Measurements from ENCODE around the gene IRF7.

IRF7 gene

GRCh38 chr11:620935-621814, 5.4 kb upstream of the IRF7 start:
- TF ChIP-seq CTCF (IDR thresholded peaks at IDR 0.05; ENCODE audit: low read depth, low read length), result no peak
- no peak for DNase-seq
- no peaks in the 10 kb centered on the region; the same call in 1 of the 2 replicates for H3K36me3 ChIP-seq
- no peaks in the 10 kb centered on the region for H3K9me3 ChIP-seq (ENCODE audit: severe bottlenecking)
- no peak overlapping the region for H3K27ac ChIP-seq
- no peak overlapping the region for H3K4me3 ChIP-seq (ENCODE audit: low read depth, low read length)
- H3K27me3 ChIP-seq (ENCODE audit: insufficient read depth, low read depth, severe bottlenecking), result no peaks in the 10 kb centered on the region

GRCh38 chr11:620201-620600, 4.5 kb upstream of the IRF7 start:
- Histone ChIP-seq H3K36me3 (peaks cover 5% of the 10 kb centered on the region), H3K27ac (no peak overlapping the region), H3K4me3 (ENCODE audit: low read depth, low read length) (no peak overlapping the region), H3K9me3 (ENCODE audit: severe bottlenecking) (no peaks in the 10 kb centered on the region), H3K27me3 (ENCODE audit: insufficient read depth, low read depth, severe bottlenecking) (no peaks in the 10 kb centered on the region)
- no peak for TF ChIP-seq CTCF (IDR thresholded peaks at IDR 0.05; ENCODE audit: low read depth, low read length)
- no peak for DNase-seq

- no peak for TF ChIP-seq CTCF (IDR thresholded peaks at IDR 0.05; ENCODE audit: low read depth, low read length)
- H3K27me3 ChIP-seq (ENCODE audit: insufficient read depth, low read depth, severe bottlenecking), result no peaks in the 10 kb centered on the region
- H3K36me3 ChIP-seq, result peaks cover 7% of the 10 kb centered on the region
- no peak overlapping the region for H3K4me3 ChIP-seq (ENCODE audit: low read depth, low read length)
- no peak overlapping the region for H3K27ac ChIP-seq
- H3K9me3 ChIP-seq (ENCODE audit: severe bottlenecking), result no peaks in the 10 kb centered on the region
- no peak for DNase-seq
Measured at GRCh38 chr11:619628-620050, 3.9 kb upstream of the IRF7 start.

- no peak for DNase-seq
- peaks cover 10% of the 10 kb centered on the region for H3K36me3 ChIP-seq
- TF ChIP-seq CTCF (IDR thresholded peaks at IDR 0.05; ENCODE audit: low read depth, low read length), result no peak
- no peak overlapping the region for H3K27ac ChIP-seq
- no peaks in the 10 kb centered on the region for H3K27me3 ChIP-seq (ENCODE audit: insufficient read depth, low read depth, severe bottlenecking)
- no peak overlapping the region for H3K4me3 ChIP-seq (ENCODE audit: low read depth, low read length)
- no peaks in the 10 kb centered on the region for H3K9me3 ChIP-seq (ENCODE audit: severe bottlenecking)
Measured at GRCh38 chr11:618856-619627, 3.3 kb upstream of the IRF7 start.

GRCh38 chr11:617912-618682, 2.3 kb upstream of the IRF7 start:
- no peak for TF ChIP-seq CTCF (IDR thresholded peaks at IDR 0.05; ENCODE audit: low read depth, low read length)
- H3K36me3 ChIP-seq, result peaks cover 13% of the 10 kb centered on the region
- H3K27me3 ChIP-seq (ENCODE audit: insufficient read depth, low read depth, severe bottlenecking), result no peaks in the 10 kb centered on the region
- H3K9me3 ChIP-seq (ENCODE audit: severe bottlenecking), result no peaks in the 10 kb centered on the region
- H3K27ac ChIP-seq, result no peak overlapping the region
- DNase-seq, result no peak
- no peak overlapping the region for H3K4me3 ChIP-seq (ENCODE audit: low read depth, low read length)
